ENCODE results near the gene FNDC3B.

GRCh38 chr3:172043766-172044165, 4.4 kb downstream of the FNDC3B start:
- TF ChIP-seq FOXM1 (IDR thresholded peaks at IDR 0.05; ENCODE audit: low read depth): no peak
- TF ChIP-seq FOXM1 (CRISPR knock-in tag; IDR thresholded peaks at IDR 0.05; ENCODE audit: low read depth): no peak
- no peak for TF ChIP-seq TAF1 (IDR thresholded peaks at IDR 0.05; ENCODE audit: control insufficient read depth, extremely low read depth, insufficient read depth, low read length, severe bottlenecking)
- no peak for TF ChIP-seq THAP12 (CRISPR knock-in tag; IDR thresholded peaks at IDR 0.05)
